NCI-H146 treated with DMSO at 0.1 percent for 48 hours (cell line): ENCODE data around the gene MYCT1.

Experiments used
- DNase-seq: peaks from one replicate; lab custom pipeline; 2025; ENCODE audit not compliant: unreplicated experiment; lab: John Stamatoyannopoulos, UW

MYCT1 gene

GRCh38 chr6:152721956-152722355 lies 24.3 kb downstream of the MYCT1 start:
- no peak for DNase-seq

GRCh38 chr6:152723398-152723797 lies 25.7 kb downstream of the MYCT1 start:
- no peak for DNase-seq

- no peak for DNase-seq
Observed at GRCh38 chr6:152726313-152726712, 28.6 kb downstream of the MYCT1 start.

GRCh38 chr6:152727507-152727906 lies 29.8 kb downstream of the MYCT1 start:
- no peak for DNase-seq

GRCh38 chr6:152734630-152735029 lies 36.9 kb downstream of the MYCT1 start:
- DNase-seq = no peak

- no peak for DNase-seq
Observed at GRCh38 chr6:152736687-152737273, 39.1 kb downstream of the MYCT1 start.

- no peak for DNase-seq
Observed at GRCh38 chr6:152745509-152746171, 47.9 kb downstream of the MYCT1 start.

GRCh38 chr6:152746172-152746553 lies 48.5 kb downstream of the MYCT1 start:
- no peak for DNase-seq

GRCh38 chr6:152748843-152749242 lies 51.1 kb downstream of the MYCT1 start:
- DNase-seq = no peak

- DNase-seq = no peak
Observed at GRCh38 chr6:152749336-152749735, 51.6 kb downstream of the MYCT1 start.

- no peak for DNase-seq
Observed at GRCh38 chr6:152750694-152751093, 53.0 kb downstream of the MYCT1 start, which contains the start of gene VIP. TSS of gene VIP (plus strand) at chr6:152750797. CDS start at chr6:152752178, 1,381 bp downstream.

- no peak for DNase-seq
Observed at GRCh38 chr6:152765331-152765730, 67.6 kb downstream of the MYCT1 start.

- no peak for DNase-seq
Observed at GRCh38 chr6:152769159-152769558, 71.5 kb downstream of the MYCT1 start.

- DNase-seq = no peak
Observed at GRCh38 chr6:152769993-152770392, 72.3 kb downstream of the MYCT1 start.

- no peak for DNase-seq
Observed at GRCh38 chr6:152771061-152771687, 73.5 kb downstream of the MYCT1 start.
